ENCODE results near the gene ZNF625.
"Not testable (repeated sequence)": the region's sequence is repeated elsewhere in the genome, so short reads cannot be mapped to it uniquely, and the experiment has no call there.

ZNF625 gene

DNA sequence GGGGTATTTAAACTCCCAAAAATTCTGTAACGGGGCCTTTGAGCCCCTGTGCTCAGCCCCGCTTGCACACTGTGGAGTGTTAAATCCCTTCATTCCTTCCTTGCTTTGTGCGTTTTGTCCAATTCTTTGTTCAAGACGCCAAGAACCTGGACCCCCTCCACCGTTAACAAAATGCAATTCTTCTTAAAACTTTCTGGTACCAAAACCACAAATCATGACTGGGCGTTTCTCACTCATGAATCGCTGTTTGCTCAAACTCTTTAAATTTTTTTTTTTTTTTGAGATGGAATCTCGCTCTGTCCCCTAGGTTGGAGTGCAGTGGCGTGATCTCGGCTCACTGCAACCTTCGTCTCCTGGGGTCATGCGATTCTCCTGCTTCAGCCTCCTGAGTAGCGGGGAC, 17.3 kb downstream of the ZNF625 start:
- in situ Hi-C loops (cut with HindIII; ENCODE audit: low sequenced_read_pairs), result loop anchor here (10.0 kb wide), 1 partner anchor 254 kb away; the partner anchor contains the start of gene ZNF69

DNA sequence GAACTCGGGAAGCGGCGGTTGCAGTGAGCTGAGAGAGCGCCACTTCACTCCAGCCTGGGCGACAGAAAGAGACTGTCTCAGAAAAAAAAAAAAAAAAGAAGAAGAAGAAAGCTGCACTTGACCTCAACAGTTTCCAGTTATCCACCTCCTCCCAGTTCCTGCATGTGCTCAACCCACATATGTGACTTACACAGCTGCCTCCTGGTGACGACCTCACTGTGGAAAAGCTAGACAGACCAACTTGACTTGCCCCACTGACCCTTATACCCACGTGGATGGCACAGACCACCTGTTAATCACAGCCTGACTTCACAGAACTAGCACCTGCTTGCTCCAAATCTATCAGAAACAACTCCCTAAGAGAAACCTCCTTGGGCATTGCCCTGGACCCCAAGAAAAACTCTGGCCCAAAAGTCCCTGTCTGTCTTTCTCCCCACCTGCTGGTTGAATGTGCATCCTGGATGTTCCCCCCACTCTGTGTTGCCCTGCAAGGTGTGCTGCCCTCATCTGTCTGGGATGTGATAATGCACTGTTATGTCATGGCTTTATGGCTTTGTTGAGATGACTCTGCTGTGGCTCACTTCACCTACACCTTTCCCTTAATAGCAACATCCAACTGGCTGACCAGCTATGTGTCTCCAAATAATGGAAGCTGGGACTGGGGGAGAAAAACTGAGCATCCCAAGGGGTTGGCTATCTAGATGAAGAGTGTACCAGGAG, 19.2 kb downstream of the ZNF625 start:
- in situ Hi-C loops (cut with HindIII; ENCODE audit: low sequenced_read_pairs), result loop anchor here (10.0 kb wide), 1 partner anchor 253 kb away; the partner anchor contains the start of gene ZNF69

DNA sequence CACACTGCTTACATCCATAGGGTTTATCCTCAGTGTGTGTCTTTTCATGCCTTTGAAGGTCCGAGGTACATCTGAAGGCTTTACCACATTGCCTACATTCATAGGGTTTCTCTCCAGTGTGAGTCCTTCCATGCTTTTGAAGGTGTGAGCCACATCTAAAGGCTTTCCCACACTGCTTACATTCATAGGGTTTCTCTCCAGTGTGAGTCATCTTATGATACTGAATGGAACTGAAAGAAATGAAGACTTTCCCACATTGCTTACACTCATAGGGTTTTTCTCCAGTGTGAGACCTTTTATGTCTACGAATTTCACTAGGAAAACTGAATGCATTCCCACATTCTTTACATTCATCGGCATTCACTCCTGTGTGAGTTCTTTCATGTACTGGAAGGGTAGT, 23.5 kb downstream of the ZNF625 start:
- in situ Hi-C loops (cut with HindIII; ENCODE audit: low sequenced_read_pairs), result loop anchor here (10.0 kb wide), 1 partner anchor 248 kb away; the partner anchor contains the start of gene ZNF69

- in situ Hi-C loops (cut with HindIII; ENCODE audit: low sequenced_read_pairs), result no loop called here
Observed at GRCh38 chr19:12126707-12127106, 29.8 kb downstream of the ZNF625 start.

GRCh38 chr19:12117201-12117970, 39.1 kb downstream of the ZNF625 start:
- in situ Hi-C loops (cut with HindIII; ENCODE audit: low sequenced_read_pairs), result no loop called here

DNA sequence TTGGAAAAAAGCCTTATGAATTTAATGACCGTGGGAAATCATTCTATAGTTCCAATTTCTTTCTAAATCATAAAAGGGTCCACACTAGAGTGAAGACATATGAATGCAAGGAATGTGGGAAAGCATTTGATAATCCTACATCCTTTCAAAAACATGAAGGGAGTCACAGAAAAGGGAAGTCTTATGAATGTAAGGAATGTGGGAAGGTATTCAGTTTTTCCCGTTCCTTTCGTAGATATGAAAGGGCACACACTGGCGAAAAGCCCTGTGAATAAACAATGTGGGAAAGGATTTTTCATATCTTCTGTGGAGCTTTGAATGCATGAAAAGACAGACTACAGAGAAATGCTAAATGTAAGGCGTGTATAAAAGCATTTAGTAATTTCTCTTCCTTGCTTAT, 43.4 kb downstream of the ZNF625 start:
- in situ Hi-C loops (cut with HindIII; ENCODE audit: low sequenced_read_pairs), result no loop called here

DNA sequence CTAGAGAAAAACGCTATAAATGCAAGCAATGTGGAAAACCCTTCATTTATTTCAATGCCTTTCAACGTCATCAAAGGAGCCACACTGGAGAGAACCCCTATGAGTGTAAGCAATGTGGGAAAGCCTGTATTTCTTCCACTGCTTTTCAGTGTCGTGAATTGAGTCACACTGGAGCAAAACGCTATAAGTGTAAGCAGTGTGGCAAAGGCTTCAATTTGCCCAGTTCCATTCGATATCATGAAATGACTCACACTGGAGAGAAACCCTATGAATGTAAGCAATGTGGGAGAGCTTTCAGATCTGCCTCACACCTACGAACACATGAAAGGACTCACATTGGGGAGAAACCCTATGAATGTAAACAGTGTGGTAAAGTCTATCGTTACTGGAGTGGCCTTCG, 43.8 kb downstream of the ZNF625 start:
- in situ Hi-C loops (cut with HindIII; ENCODE audit: low sequenced_read_pairs), result no loop called here

- in situ Hi-C loops (cut with HindIII; ENCODE audit: low sequenced_read_pairs), result no loop called here
Observed at GRCh38 chr19:12111943-12112637, 44.4 kb downstream of the ZNF625 start.

DNA sequence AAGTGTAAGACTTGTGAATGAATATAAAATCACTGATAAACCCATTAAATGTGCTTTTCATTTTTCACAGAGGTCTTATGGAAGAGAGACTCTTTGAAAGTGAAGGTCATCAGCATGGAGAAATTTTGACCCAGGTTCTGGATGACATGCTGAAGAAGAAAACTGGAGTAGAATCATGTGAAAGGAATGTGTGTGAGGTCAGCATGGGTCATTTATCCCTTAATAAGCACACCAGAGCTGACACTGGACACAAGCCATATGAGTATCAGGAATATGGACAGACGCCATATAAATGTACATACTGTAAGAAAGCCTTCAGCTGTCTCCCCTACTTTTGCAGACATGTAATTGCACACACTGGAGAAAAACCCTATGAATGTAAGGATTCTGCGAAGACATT, 45.4 kb downstream of the ZNF625 start:
- in situ Hi-C loops (cut with HindIII; ENCODE audit: low sequenced_read_pairs), result no loop called here

- in situ Hi-C loops (cut with HindIII; ENCODE audit: low sequenced_read_pairs), result not testable (repeated sequence)
Observed at GRCh38 chr19:12103909-12104308, 52.6 kb downstream of the ZNF625 start.

GRCh38 chr19:12098040-12098439, 58.5 kb downstream of the ZNF625 start:
- in situ Hi-C loops (cut with HindIII; ENCODE audit: low sequenced_read_pairs), result no loop called here

- in situ Hi-C loops (cut with HindIII; ENCODE audit: low sequenced_read_pairs), result no loop called here
Observed at GRCh38 chr19:12095111-12095790, 61.3 kb downstream of the ZNF625 start.

Data from DLD1 (cell line).